K562 (cell line): ENCODE data around the gene RPL3.
"Not testable (repeated sequence)": the region's sequence is repeated elsewhere in the genome, so short reads cannot be mapped to it uniquely, and the experiment has no call there.

ENCODE experiments used
- ELF1 ChIP-seq: fragments of 200-800 bp; sonication (Bioruptor generic); IDR thresholded peaks from 2 replicates; pipeline ENCODE4 v1.6.1; 2016; ENCODE audit warnings: missing genetic modification characterization, missing compliant biosample characterization
- EP300 ChIP-seq: IDR thresholded peaks from 2 replicates; pipeline ENCODE4 v1.6.1; 2012; ENCODE audit warnings: low read length, improper control_type of control experiment
- NR3C1 ChIP-seq: sonication (generic); formaldehyde crosslinking; IDR thresholded peaks from 2 replicates; pipeline ENCODE4 v1.8.1; 2022; ENCODE audit warnings: missing genetic modification reagents
- POLR2AphosphoS5 ChIP-seq: IDR thresholded peaks from 2 replicates; pipeline ENCODE4 v1.6.1; 2011; ENCODE audit warnings: mild to moderate bottlenecking, low read depth, low read length, moderate library complexity; ENCODE audit not compliant: control insufficient read depth, insufficient read depth
- SETDB1 ChIP-seq: IDR thresholded peaks from one replicate; pipeline ENCODE4 v1.6.1; 2012; ENCODE audit warnings: low read length, control low read depth, inconsistent platforms
- SIN3A ChIP-seq, 2 experiments: fragments of 150-350 bp in 1 of 2; IDR thresholded peaks; 2 replicates each; pipeline ENCODE4 v1.6.1; 2011 to 2016; ENCODE audit warnings: borderline replicate concordance in 2 of 2, low read depth in 2 of 2, low read length in 2 of 2, mild to moderate bottlenecking in 2 of 2, moderate library complexity in 2 of 2; ENCODE audit not compliant: control insufficient read depth in 1 of 2
- SMARCA5 ChIP-seq: fragments of 450-650 bp; IDR thresholded peaks from 2 replicates; pipeline ENCODE4 v1.6.1; 2016
- ZFX ChIP-seq: sonication (generic); formaldehyde crosslinking; IDR thresholded peaks from 2 replicates; pipeline ENCODE4 v1.8.0; 2022; ENCODE audit warnings: mild to moderate bottlenecking, missing genetic modification reagents, moderate library complexity
- ZNF232 ChIP-seq: sonication (generic); formaldehyde crosslinking; IDR thresholded peaks from 2 replicates; pipeline ENCODE4 v1.8.0; 2022; ENCODE audit warnings: mild to moderate bottlenecking, missing genetic modification reagents
- ZNF830 ChIP-seq: fragments of 250-450 bp; sonication (Bioruptor Pico); IDR thresholded peaks from 2 replicates; pipeline ENCODE4 v1.5.0; 2021; ENCODE audit warnings: mild to moderate bottlenecking

- TF ChIP-seq ZNF232 (CRISPR knock-in tag); SIN3A (IDR thresholded peaks at IDR 0.05; ENCODE audit: borderline replicate concordance in 2 of 2, control insufficient read depth in 1 of 2, low read depth in 2 of 2, low read length in 2 of 2); ZNF830; ZFX (CRISPR knock-in tag); SETDB1; SMARCA5; ELF1 (tag); EP300; POLR2AphosphoS5; NR3C1 (CRISPR knock-in tag): not testable (repeated sequence)
These were observed 36.4 kb upstream of the RPL3 start for GRCh38 chr22:39355805-39356204.
